ENCODE results near the gene IRF2BP2.

IRF2BP2 gene

GRCh38 chr1:234558330-234558836, 51.6 kb downstream of the IRF2BP2 start:
- no peak for TF ChIP-seq CTCF (conservative IDR thresholded peaks at IDR 0.05; ENCODE audit: low read depth)
- H3K27ac ChIP-seq: no peak overlapping the region
- DNase-seq (ENCODE audit: low spot score): no peak
- ChIA-PET CTCF (no interaction called here), POLR2A (ENCODE audit: low non-redundant PET) (no interaction called here)

GRCh38 chr1:234556245-234556943, 53.6 kb downstream of the IRF2BP2 start:
- DNase-seq (ENCODE audit: low spot score): no peak
- ChIA-PET CTCF (no interaction called here), POLR2A (ENCODE audit: low non-redundant PET) (no interaction called here)
- TF ChIP-seq CTCF (conservative IDR thresholded peaks at IDR 0.05; ENCODE audit: low read depth): no peak
- no peak overlapping the region for H3K27ac ChIP-seq

- CTCF ChIA-PET: interaction anchor here (1.1 kb wide), 1 partner anchor 11 kb away, joined by 3 read pairs; no protein-coding TSS in a partner anchor
- TF ChIP-seq CTCF (conservative IDR thresholded peaks at IDR 0.05; ENCODE audit: low read depth): no peak
- DNase-seq (ENCODE audit: low spot score): no peak
- H3K27ac ChIP-seq: no peak overlapping the region
- POLR2A ChIA-PET (ENCODE audit: low non-redundant PET): no interaction called here
These were observed 54.5 kb downstream of the IRF2BP2 start for GRCh38 chr1:234555390-234556024.

- no peak for TF ChIP-seq CTCF (conservative IDR thresholded peaks at IDR 0.05; ENCODE audit: low read depth)
- DNase-seq (ENCODE audit: low spot score): no peak
- POLR2A ChIA-PET (ENCODE audit: low non-redundant PET): no interaction called here
- CTCF ChIA-PET: interaction anchor here (1.1 kb wide), 1 partner anchor 11 kb away, joined by 3 read pairs; no protein-coding TSS in a partner anchor
- H3K27ac ChIP-seq: no peak overlapping the region
These were observed 55.2 kb downstream of the IRF2BP2 start for GRCh38 chr1:234554698-234555311.

All from RWPE1 (cell line).